Nephron progenitor cell (in vitro differentiated cells): Measurements from ENCODE around the gene EFCAB14.
A peak's percentile ranks its signal among the peaks of the same experiment; 100 is the strongest.

ENCODE experiments used
- DNase-seq: peaks from one replicate; pipeline ENCODE4 v3.0.0; 2021
- H3K27ac Mint-ChIP-seq: 2 replicates; pipeline ENCODE4 v1.8.0; 2021; ENCODE audit warnings: mild to moderate bottlenecking, moderate library complexity, mixed read lengths
- H3K27me3 Mint-ChIP-seq: 2 replicates; pipeline ENCODE4 v1.8.0; 2021; ENCODE audit warnings: mild to moderate bottlenecking, low read depth, mixed read lengths; ENCODE audit not compliant: poor library complexity
- H3K36me3 Mint-ChIP-seq: 2 replicates; pipeline ENCODE4 v1.8.0; 2021; ENCODE audit warnings: low read depth, mixed read lengths
- H3K4me1 Mint-ChIP-seq: 2 replicates; pipeline ENCODE4 v1.8.0; 2021; ENCODE audit warnings: mixed read lengths
- H3K4me3 Mint-ChIP-seq: 2 replicates; pipeline ENCODE4 v1.8.0; 2021; ENCODE audit warnings: mild to moderate bottlenecking, moderate library complexity, mixed read lengths
- H3K9me3 Mint-ChIP-seq: 2 replicates; pipeline ENCODE4 v1.8.0; 2021; ENCODE audit warnings: mild to moderate bottlenecking, moderate library complexity, mixed read lengths
- CTCF ChIP-seq: fragments of 200-600 bp; sonication (generic); IDR thresholded peaks from 2 replicates; pipeline ENCODE4 v1.5.0; 2021; ENCODE audit warnings: antibody characterized with exemption

The EFCAB14 gene

GRCh38 chr1:46690931-46691421, 27.9 kb downstream of the EFCAB14 start:
- Mint-ChIP-seq H3K9me3 (no peaks in the 10 kb centered on the region), H3K36me3 (peaks cover 55% of the 10 kb centered on the region), H3K4me3 (no peak overlapping the region), H3K4me1 (peaks cover 7% of the 10 kb centered on the region), H3K27ac (no peak overlapping the region), H3K27me3 (peaks cover 3% of the 10 kb centered on the region)
- DNase-seq: no peak
- no peak for TF ChIP-seq CTCF

- H3K4me3 Mint-ChIP-seq: no peak overlapping the region
- no peak overlapping the region for H3K27ac Mint-ChIP-seq
- H3K4me1 Mint-ChIP-seq: peaks cover 7% of the 10 kb centered on the region
- DNase-seq: no peak
- no peaks in the 10 kb centered on the region for H3K27me3 Mint-ChIP-seq
- H3K36me3 Mint-ChIP-seq: peaks cover 47% of the 10 kb centered on the region
- TF ChIP-seq CTCF: no peak
- H3K9me3 Mint-ChIP-seq: no peaks in the 10 kb centered on the region
Measured at GRCh38 chr1:46689897-46690296, 29.0 kb downstream of the EFCAB14 start.

- Mint-ChIP-seq H3K27ac (no peak overlapping the region), H3K9me3 (no peaks in the 10 kb centered on the region), H3K36me3 (peaks cover 46% of the 10 kb centered on the region), H3K4me3 (no peak overlapping the region), H3K4me1 (peaks cover 7% of the 10 kb centered on the region), H3K27me3 (no peaks in the 10 kb centered on the region)
- no peak for DNase-seq
- no peak for TF ChIP-seq CTCF
Measured at GRCh38 chr1:46689356-46689755, 29.6 kb downstream of the EFCAB14 start.

- H3K4me3 Mint-ChIP-seq: no peak overlapping the region
- H3K27ac Mint-ChIP-seq: peak overlapping the region; percentile 80
- no peak for TF ChIP-seq CTCF
- no peaks in the 10 kb centered on the region for H3K9me3 Mint-ChIP-seq
- no peak for DNase-seq
- H3K27me3 Mint-ChIP-seq: no peaks in the 10 kb centered on the region
- H3K36me3 Mint-ChIP-seq: peaks cover 59% of the 10 kb centered on the region
- peaks cover 7% of the 10 kb centered on the region for H3K4me1 Mint-ChIP-seq
Measured at GRCh38 chr1:46687921-46688509, 30.9 kb downstream of the EFCAB14 start.

DNA sequence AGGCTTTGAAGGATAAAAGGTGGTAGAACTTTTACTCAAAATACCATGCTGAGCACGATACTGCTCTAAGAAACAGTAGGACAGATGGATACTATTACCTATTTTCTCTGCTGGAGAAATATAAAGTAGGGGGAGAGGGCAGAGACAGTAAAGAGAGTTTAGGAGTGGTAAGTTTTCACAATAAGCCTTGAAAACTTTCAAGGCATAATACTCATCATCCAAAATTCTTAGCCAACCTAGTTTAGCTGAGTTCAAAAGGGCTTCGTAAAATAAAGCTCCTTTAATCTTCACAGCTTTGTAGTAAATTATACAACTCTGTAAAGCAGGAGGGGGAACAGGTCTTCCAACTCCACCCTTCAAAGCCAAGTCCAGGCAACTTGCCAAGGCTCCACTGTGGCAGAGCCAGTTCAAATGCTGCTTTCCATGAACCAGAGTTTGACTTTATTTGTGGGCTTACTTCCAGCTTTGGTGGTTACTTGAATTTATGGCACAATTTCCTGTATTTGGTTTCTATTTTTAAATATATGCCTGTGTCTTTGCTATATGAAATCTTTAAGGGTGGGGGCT, 31.7 kb downstream of the EFCAB14 start:
- no peak overlapping the region for H3K27ac Mint-ChIP-seq
- peaks cover 61% of the 10 kb centered on the region for H3K36me3 Mint-ChIP-seq
- no peaks in the 10 kb centered on the region for H3K27me3 Mint-ChIP-seq
- no peaks in the 10 kb centered on the region for H3K9me3 Mint-ChIP-seq
- peaks cover 7% of the 10 kb centered on the region for H3K4me1 Mint-ChIP-seq
- no peak for DNase-seq
- H3K4me3 Mint-ChIP-seq: no peak overlapping the region
- TF ChIP-seq CTCF: no peak

DNA sequence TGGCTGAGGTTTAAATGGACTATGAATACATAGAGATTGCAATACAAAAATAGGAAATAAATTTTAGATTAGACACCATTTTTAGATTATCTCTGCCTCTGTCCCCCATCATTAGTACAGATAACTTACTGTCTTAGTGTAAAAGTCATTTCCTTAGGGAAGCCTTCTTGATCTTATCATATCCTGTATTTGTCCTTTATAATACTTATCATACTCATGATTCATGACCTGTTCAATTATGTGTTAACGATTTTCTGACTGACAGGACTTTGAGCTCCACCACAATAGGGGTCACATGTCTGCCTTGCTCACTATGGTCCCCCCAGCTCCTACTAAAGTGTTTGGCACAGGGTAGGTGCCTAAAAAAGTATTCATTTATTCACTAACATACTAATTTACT, 32.7 kb downstream of the EFCAB14 start:
- DNase-seq: no peak
- Mint-ChIP-seq H3K27me3 (no peaks in the 10 kb centered on the region), H3K9me3 (no peaks in the 10 kb centered on the region), H3K4me1 (peaks cover 3% of the 10 kb centered on the region), H3K36me3 (peaks cover 63% of the 10 kb centered on the region), H3K27ac (no peak overlapping the region), H3K4me3 (no peak overlapping the region)
- TF ChIP-seq CTCF: no peak
